Fibroblast of peridontal ligament (primary cell): ENCODE measurements around the gene ADAM17.
A peak's percentile ranks its signal among the peaks of the same experiment; 100 is the strongest.
"Not testable (repeated sequence)": the region's sequence is repeated elsewhere in the genome, so short reads cannot be mapped to it uniquely, and the experiment has no call there.

Experiments
- DNase-seq: peaks from one replicate; pipeline ENCODE4 v3.0.0-alpha.2; 2010; ENCODE audit errors: extremely low read depth

ADAM17 gene

GRCh38 chr2:9555297-9556120 is at the start of gene ADAM17:
Gene ADAM17 (minus strand): TSS chr2:9555830. CDS start chr2:9555605, 225 bp downstream.
- DNase-seq: peak; percentile 91

GRCh38 chr2:9602412-9602811 is 46.8 kb upstream of the ADAM17 start:
- DNase-seq: no peak

DNA sequence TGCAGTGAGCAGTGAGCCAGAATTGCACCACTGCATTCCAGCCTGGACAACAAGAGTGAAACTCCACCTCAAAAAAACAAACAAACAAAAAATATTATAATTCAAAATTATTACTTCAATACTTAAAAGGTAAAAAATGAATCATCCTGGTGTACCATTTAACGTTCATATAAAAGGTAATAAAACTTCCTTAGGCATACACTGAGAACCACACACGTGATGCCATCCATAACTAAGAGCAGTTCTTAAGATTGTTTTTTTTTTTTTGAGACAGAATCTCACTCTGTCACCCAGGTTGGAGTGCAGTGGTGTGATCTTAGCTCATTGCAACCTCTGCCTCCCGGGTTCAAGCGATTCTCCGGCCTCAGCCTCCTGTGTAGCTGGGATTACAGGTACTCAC is 45.8 kb upstream of the ADAM17 start:
- no peak for DNase-seq

- no peak for DNase-seq
Observed at GRCh38 chr2:9599430-9599829, 43.8 kb upstream of the ADAM17 start.

DNA sequence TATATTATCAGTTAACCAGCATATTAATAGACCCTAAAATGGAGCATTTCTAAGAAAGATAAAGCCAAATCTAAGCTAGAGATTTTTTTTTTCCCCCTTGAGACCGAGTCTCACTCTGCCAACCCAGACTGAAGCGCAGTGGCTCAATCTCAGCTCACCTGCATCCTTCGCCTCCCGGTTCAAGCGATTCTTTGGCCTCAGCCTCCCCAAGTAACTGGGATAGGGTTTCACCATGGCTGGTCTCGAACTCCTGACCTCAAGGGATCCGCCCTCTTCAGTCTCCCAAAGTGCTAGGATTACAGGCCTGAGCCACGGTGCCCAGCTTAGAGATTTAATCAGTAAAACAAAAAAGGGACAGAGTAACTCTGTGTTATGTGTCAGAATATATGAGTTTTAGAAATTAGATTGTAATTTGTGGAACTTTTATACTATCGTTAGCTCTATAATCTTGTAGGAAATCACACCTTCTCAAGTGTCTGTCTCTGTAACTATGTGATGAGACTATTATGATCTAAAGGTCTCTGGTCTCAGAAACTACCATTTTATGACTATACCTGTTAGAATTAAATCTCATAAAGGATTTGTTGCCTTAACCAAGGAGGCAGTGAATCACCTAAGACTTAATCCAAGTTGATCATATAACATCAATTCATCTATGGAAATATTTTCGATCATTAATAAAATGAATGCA is 41.1 kb upstream of the ADAM17 start:
- no peak for DNase-seq

- DNase-seq: no peak
Observed at GRCh38 chr2:9595746-9596145, 40.1 kb upstream of the ADAM17 start.

GRCh38 chr2:9595256-9595655 is 39.6 kb upstream of the ADAM17 start:
- not testable (repeated sequence) for DNase-seq

DNA sequence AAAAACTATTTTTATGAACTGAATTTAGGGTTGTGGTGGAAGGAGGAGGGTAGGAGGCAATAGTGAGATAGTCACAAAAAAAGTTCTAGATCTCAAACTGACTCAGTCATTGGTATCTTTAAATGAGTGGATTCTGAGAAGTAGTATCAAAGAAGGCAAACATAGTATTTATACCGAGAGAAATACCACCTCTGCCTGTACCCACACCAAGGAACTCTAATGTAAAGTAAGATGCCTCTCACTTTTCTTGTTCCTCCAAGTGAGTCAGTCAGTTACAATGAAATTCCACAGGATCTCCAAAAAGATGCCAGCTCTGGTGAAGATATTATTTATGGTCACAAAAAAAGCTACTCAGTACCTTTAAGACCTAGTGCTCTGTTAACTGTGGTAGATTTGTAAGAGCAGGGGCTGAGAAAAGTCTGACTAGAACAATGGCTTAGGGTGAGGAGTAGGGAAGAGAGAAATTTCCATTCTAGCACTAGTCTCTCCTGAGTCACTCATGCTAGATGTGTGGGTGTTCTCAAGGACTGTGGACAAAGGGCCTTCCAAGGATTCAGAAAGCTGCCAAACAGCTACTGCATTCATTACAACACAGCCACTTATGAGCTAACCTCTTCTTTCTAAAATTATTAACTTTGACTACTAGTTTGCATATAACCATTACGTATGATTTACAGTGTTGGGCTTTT is 38.9 kb upstream of the ADAM17 start:
- peak; percentile 81 for DNase-seq

- no peak for DNase-seq
Observed at GRCh38 chr2:9593925-9594324, 38.3 kb upstream of the ADAM17 start.

DNA sequence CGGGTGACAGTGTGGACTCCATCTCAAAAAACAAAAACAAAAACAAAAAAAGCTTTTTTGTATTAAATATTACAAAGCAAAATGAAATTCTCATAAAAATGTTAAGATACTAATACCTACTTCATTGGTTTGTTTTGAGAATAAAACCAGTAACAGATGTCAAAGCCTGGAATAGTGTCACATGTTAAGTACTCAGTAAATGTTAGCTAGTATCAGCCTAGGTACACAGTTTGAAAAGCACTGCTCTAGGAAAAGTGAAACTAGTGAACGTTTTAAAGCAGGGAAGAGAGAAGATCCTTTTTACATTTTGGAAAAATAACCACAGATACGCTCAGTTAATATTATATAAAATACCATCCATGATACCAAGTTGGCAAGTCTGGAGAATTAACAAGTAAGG is 37.1 kb upstream of the ADAM17 start:
- peak; percentile 70 for DNase-seq

GRCh38 chr2:9590641-9591040 is 35.0 kb upstream of the ADAM17 start:
- no peak for DNase-seq

DNA sequence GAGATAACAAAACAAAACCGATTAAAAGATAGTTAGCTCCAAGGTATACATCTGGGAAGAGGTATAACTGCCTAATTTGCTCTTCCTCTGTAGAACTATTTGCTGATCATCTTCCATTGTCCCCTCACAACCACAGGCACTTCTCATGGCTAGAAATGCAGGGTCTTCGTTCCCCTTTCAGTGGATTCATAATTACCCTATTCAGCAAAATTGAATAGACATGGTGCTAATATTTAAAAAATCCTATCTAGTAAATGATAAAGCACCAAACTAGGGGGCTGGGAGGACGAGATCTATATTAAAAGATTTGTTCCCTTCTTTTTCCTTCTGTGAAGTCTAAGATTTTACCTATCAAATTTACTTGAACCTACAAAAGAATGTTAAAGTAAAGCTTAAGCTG is 30.8 kb upstream of the ADAM17 start:
- no peak for DNase-seq

DNA sequence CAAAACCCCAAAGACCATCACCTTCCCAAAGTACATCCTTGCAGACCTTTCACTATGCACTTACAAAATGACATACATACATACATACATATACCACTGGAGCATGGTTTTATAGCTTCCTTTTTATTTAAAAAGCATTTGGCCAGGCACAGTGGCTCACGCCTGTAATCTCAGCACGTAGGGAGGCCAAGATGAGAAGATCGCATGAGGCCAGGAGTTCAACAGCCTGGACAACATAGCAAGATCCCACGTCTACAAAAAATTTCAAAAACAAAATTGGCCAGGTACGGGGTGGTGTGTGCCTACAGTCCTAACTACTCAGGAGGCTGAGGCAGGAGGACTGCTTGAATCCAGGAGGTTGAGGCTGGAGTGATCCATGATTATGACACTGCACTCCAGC is 29.9 kb upstream of the ADAM17 start:
- DNase-seq: no peak

GRCh38 chr2:9584902-9585301 is 29.3 kb upstream of the ADAM17 start:
- DNase-seq: not testable (repeated sequence)

GRCh38 chr2:9582624-9583023 is 27.0 kb upstream of the ADAM17 start:
- DNase-seq: no peak

DNA sequence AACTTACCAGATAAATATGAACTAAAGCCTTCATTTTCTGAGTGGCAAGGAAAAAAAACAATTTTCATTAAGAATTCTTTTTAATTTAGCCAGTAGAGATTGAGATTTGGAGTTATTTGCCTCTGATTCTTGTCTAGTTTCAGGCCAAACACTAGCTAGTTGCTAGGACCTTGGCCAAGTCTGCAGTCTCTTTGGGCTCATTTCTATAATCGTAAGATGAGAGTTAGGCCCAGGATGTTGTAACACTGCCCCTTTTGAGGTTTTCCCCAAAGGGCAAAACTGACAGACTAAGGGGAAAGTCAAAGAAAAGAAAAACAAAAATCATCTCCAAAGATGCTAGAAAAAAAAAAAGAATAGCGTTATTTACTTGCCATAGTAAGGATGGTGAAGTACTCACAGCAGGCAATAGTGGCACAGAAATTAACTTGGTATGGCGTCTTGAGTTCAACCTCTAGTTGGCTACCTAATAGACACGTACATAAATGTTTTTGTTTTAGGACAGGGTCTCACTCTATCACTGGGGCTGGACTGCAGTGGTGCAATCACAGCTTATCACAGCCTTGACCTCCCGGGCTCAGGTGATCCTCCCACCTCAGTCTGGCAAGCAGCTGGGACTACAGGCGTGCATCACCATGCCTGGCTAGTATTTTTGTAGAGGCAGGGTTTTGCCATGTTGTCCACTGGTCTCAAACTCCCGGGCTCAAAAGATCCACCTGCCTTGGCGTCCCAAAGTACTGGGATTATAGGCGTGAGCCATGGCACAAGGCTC is 23.0 kb upstream of the ADAM17 start:
- DNase-seq: peak; percentile 69

DNA sequence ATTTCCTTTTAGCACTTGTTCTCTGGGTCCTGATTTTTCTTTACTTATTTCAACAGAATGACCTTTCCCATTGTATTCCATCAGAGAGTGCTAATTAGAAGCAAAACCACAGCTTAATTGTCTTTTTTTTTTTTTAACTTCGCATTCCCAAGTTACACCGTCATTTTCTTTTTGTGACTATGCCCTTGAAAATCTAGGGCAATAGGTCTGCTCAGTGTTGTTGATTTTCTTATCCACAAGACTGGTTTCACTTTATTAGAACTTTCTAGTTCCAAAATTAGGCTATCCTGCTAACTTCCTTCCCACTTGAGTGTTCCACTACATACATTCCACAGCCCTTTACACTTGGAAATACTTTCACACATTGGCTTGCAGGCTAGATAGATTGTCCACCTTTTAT is 18.7 kb upstream of the ADAM17 start:
- no peak for DNase-seq

- DNase-seq: no peak
Observed at GRCh38 chr2:9573840-9574239, 18.2 kb upstream of the ADAM17 start.

GRCh38 chr2:9573013-9573720 is 17.5 kb upstream of the ADAM17 start:
- DNase-seq: peak; percentile 46

DNA sequence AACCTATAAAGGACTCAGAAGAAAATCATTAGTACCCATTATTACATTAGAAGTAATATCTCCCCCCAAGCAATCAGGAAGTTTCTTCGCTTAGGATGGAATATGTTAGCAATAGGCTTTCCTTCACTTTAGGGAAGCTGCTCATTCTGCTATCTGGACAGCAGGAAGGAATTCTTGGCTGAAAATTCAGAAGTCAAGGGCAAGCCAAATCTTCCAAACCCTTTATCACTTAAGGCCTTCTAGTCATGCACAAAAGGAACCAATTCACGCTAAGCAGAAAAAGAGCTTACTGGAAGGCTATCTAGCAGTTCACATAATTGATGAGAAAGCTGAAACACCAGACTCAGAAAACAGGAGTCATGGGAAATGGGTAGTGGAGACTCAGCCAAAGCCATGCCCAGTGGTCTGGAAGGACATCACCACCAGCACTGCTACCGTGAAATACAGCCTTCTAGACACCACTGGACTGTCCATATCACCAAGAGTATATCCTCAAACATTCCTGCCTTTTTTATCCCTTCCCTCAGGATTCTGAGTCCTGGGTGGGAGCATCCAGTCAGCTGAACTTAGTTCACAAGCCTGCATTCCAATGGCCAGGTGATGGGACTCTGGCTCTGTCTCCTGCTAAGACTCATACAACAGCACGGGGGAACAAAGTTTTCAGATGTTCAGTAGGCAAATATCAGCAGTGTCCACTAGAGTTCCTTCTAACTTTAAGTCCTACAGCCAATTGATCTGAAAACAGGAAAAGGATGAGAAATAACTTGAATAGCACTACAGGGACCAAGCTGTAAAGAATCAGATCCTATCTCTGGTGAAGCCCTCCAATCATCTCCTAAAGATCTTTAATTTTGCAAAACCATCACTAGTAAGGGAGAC is 14.8 kb upstream of the ADAM17 start:
- DNase-seq: no peak
